ENCODE results near the gene BPIFB1.

Gene BPIFB1

DNA sequence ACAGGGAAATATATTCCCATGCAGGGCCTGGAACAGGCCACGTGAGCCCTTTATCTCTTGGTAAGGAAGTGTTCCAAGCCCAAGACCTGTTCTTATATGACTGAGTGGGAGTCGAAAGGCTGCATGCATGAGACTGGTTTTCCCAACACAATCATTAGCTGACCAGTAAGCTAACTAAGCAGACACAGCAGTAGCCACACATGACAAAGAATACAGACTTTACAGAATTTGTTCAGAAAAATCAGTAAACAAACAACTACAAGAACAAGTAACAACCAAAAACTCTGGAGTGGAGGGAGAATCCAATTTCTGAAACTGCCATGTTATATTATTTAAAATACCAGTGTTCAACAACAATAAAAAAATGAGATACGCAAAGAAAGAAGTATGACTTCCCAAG lies 30.6 kb upstream of the BPIFB1 start:
- no peak for DNase-seq (ENCODE audit: extremely low spot score)
- CTCF ChIA-PET: no interaction called here
- no peak for TF ChIP-seq NFRKB (IDR thresholded peaks at IDR 0.05)
- POLR2A ChIA-PET: no interaction called here

DNA sequence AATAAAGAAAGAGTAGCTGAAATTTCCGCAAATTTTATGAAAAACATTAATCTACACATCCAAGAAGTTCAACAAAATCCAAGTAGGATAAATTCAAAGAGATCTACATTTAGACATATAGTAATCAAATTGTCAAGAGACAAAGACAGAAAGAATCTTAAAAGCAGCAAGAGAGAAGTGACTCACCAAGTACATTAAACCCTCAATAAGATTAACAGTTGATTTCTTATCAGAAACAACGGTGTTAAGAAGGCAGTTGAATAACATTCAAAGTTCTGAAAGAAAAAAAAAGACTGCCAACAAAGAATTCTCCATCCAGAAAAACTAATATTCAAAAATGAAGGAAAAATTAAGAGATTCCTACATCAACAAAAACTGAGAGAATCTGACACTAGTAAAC lies 28.0 kb upstream of the BPIFB1 start:
- ChIA-PET POLR2A (no interaction called here), CTCF (no interaction called here)
- DNase-seq (ENCODE audit: extremely low spot score): no peak
- TF ChIP-seq LEF1 (IDR thresholded peaks at IDR 0.05; ENCODE audit: borderline replicate concordance): no peak
- TF ChIP-seq FOXK2 (IDR thresholded peaks at IDR 0.05): no peak
- no peak for TF ChIP-seq ARNT (IDR thresholded peaks at IDR 0.05)
- TF ChIP-seq, protein P1, sequence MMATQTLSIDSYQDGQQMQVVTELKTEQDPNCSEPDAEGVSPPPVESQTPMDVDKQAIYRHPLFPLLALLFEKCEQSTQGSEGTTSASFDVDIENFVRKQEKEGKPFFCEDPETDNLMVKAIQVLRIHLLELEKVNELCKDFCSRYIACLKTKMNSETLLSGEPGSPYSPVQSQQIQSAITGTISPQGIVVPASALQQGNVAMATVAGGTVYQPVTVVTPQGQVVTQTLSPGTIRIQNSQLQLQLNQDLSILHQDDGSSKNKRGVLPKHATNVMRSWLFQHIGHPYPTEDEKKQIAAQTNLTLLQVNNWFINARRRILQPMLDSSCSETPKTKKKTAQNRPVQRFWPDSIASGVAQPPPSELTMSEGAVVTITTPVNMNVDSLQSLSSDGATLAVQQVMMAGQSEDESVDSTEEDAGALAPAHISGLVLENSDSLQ (IDR thresholded peaks at IDR 0.05): no peak
- no peak for TF ChIP-seq CTBP1 (IDR thresholded peaks at IDR 0.05; ENCODE audit: borderline replicate concordance)
- TF ChIP-seq NFRKB (IDR thresholded peaks at IDR 0.05): no peak
- no peak for TF ChIP-seq BHLHE40 (IDR thresholded peaks at IDR 0.05; ENCODE audit: borderline replicate concordance)

- CTCF ChIA-PET: no interaction called here
- POLR2A ChIA-PET: no interaction called here
- no peak for DNase-seq (ENCODE audit: extremely low spot score)
- no peak for TF ChIP-seq BHLHE40 (IDR thresholded peaks at IDR 0.05; ENCODE audit: borderline replicate concordance)
- no peak for TF ChIP-seq SP1 (IDR thresholded peaks at IDR 0.05)
- TF ChIP-seq SUZ12 (IDR thresholded peaks at IDR 0.05): no peak
- no peak for TF ChIP-seq NFRKB (IDR thresholded peaks at IDR 0.05)
- TF ChIP-seq TARDBP (IDR thresholded peaks at IDR 0.05): no peak
- no peak for TF ChIP-seq L3MBTL2 (conservative IDR thresholded peaks at IDR 0.05)
- no peak for TF ChIP-seq FOXA1 (IDR thresholded peaks at IDR 0.05)
- no peak for TF ChIP-seq ZNF384 (IDR thresholded peaks at IDR 0.05)
- no peak for TF ChIP-seq FOXK2 (IDR thresholded peaks at IDR 0.05)
- no peak for TF ChIP-seq HDGF (IDR thresholded peaks at IDR 0.05; ENCODE audit: borderline replicate concordance)
- no peak for TF ChIP-seq FOXM1 (IDR thresholded peaks at IDR 0.05; ENCODE audit: borderline replicate concordance)
- TF ChIP-seq LEF1 (IDR thresholded peaks at IDR 0.05; ENCODE audit: borderline replicate concordance): no peak
- TF ChIP-seq ELF4 (IDR thresholded peaks at IDR 0.05): no peak
- TF ChIP-seq, protein P1 (IDR thresholded peaks at IDR 0.05): no peak
- TF ChIP-seq CTBP1 (IDR thresholded peaks at IDR 0.05; ENCODE audit: borderline replicate concordance): no peak
- no peak for TF ChIP-seq ARNT (IDR thresholded peaks at IDR 0.05)
Observed at GRCh38 chr20:33257237-33257636, 25.8 kb upstream of the BPIFB1 start.

GRCh38 chr20:33259371-33259770 lies 23.6 kb upstream of the BPIFB1 start:
- ChIA-PET POLR2A (no interaction called here), CTCF (interaction anchor here (1.0 kb wide), 1 partner anchor 33 kb away, joined by 4 read pairs; no protein-coding TSS in a partner anchor)
- TF ChIP-seq TARDBP (IDR thresholded peaks at IDR 0.05): no peak
- DNase-seq (ENCODE audit: extremely low spot score): no peak

DNA sequence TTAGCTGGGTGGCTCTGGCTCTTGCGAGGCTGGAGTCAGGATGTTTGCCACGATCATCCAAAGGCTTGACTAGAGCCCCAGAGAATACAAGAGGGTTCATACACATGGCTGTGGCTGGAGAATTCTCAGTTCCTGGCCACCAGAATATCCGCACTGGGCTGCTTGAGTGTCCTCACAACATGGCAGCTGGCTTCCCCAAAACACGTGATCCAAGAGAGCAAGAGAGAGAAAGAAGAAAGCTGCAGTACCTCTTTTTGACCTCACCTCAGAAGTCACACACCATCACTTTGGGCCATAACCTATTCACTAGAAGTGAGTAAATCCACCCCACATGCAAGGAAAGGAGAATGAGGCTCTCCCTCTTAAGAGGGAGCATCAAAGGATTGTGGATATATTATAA lies 21.5 kb upstream of the BPIFB1 start:
- no peak for TF ChIP-seq TARDBP (IDR thresholded peaks at IDR 0.05)
- TF ChIP-seq ARNT (IDR thresholded peaks at IDR 0.05): no peak
- TF ChIP-seq BHLHE40 (IDR thresholded peaks at IDR 0.05; ENCODE audit: borderline replicate concordance): no peak
- no peak for TF ChIP-seq ZNF384 (IDR thresholded peaks at IDR 0.05)
- TF ChIP-seq ELF4 (IDR thresholded peaks at IDR 0.05): no peak
- no peak for TF ChIP-seq HDGF (IDR thresholded peaks at IDR 0.05; ENCODE audit: borderline replicate concordance)
- no peak for TF ChIP-seq FOXA1 (IDR thresholded peaks at IDR 0.05)
- no peak for TF ChIP-seq FOXK2 (IDR thresholded peaks at IDR 0.05)
- no peak for TF ChIP-seq SP1 (IDR thresholded peaks at IDR 0.05)
- no peak for TF ChIP-seq LEF1 (IDR thresholded peaks at IDR 0.05; ENCODE audit: borderline replicate concordance)
- no peak for TF ChIP-seq L3MBTL2 (conservative IDR thresholded peaks at IDR 0.05)
- TF ChIP-seq, protein P1 (IDR thresholded peaks at IDR 0.05): no peak
- TF ChIP-seq CTBP1 (IDR thresholded peaks at IDR 0.05; ENCODE audit: borderline replicate concordance): no peak
- no peak for TF ChIP-seq NFRKB (IDR thresholded peaks at IDR 0.05)
- no peak for TF ChIP-seq SUZ12 (IDR thresholded peaks at IDR 0.05)
- TF ChIP-seq FOXM1 (IDR thresholded peaks at IDR 0.05; ENCODE audit: borderline replicate concordance): no peak
- POLR2A ChIA-PET: no interaction called here
- no peak for DNase-seq (ENCODE audit: extremely low spot score)
- CTCF ChIA-PET: interaction anchor here (0.6 to 1.6 kb wide), 3 partner anchors 33 to 857 kb away, joined by 3 to 6 read pairs (median 5); no protein-coding TSS in a partner anchor

DNA sequence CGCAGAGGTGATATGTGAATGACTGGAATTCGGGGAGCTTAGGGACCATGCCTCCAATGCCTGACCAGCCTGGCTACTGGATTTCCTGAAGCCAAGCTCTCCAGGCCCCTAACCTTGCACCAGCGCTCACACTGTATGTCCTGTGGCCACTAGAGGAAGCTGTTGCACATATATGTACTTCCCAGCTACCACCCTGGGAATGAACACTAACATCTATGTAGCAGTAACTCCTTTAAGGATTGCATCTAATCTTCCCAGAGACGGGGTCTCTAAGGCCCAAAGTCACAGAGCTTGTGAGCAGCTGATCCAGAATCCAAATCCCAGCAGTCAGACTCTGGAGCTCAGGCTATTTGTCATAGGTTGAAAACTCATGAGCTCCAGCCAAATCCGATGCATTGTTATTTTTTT lies 20.4 kb upstream of the BPIFB1 start:
- POLR2A ChIA-PET: no interaction called here
- TF ChIP-seq, protein P1 (IDR thresholded peaks at IDR 0.05): no peak
- no peak for TF ChIP-seq BHLHE40 (IDR thresholded peaks at IDR 0.05; ENCODE audit: borderline replicate concordance)
- TF ChIP-seq ELF4 (IDR thresholded peaks at IDR 0.05): no peak
- no peak for TF ChIP-seq CTBP1 (IDR thresholded peaks at IDR 0.05; ENCODE audit: borderline replicate concordance)
- no peak for TF ChIP-seq SP1 (IDR thresholded peaks at IDR 0.05)
- no peak for TF ChIP-seq LEF1 (IDR thresholded peaks at IDR 0.05; ENCODE audit: borderline replicate concordance)
- no peak for TF ChIP-seq ARNT (IDR thresholded peaks at IDR 0.05)
- no peak for TF ChIP-seq NFRKB (IDR thresholded peaks at IDR 0.05)
- TF ChIP-seq FOXM1 (IDR thresholded peaks at IDR 0.05; ENCODE audit: borderline replicate concordance): no peak
- no peak for TF ChIP-seq L3MBTL2 (conservative IDR thresholded peaks at IDR 0.05)
- no peak for TF ChIP-seq SUZ12 (IDR thresholded peaks at IDR 0.05)
- TF ChIP-seq ZNF384 (IDR thresholded peaks at IDR 0.05): no peak
- no peak for TF ChIP-seq TARDBP (IDR thresholded peaks at IDR 0.05)
- no peak for TF ChIP-seq FOXA1 (IDR thresholded peaks at IDR 0.05)
- TF ChIP-seq HDGF (IDR thresholded peaks at IDR 0.05; ENCODE audit: borderline replicate concordance): no peak
- TF ChIP-seq FOXK2 (IDR thresholded peaks at IDR 0.05): no peak
- peak; percentile 53 for DNase-seq (ENCODE audit: extremely low spot score)
- CTCF ChIA-PET: interaction anchor here (0.6 to 1.6 kb wide), 11 partner anchors 9 to 358 kb away, joined by 3 to 13 read pairs (median 4); no protein-coding TSS in a partner anchor

All from HEK293T (cell line).